Right forelimb (tissue), 1 donor: ENCODE measurements around the gene ALG12.

Experiments used
- DNase-seq: peaks from one replicate; pipeline ENCODE4 v3.0.0-alpha.2; 2018

The ALG12 gene

DNA sequence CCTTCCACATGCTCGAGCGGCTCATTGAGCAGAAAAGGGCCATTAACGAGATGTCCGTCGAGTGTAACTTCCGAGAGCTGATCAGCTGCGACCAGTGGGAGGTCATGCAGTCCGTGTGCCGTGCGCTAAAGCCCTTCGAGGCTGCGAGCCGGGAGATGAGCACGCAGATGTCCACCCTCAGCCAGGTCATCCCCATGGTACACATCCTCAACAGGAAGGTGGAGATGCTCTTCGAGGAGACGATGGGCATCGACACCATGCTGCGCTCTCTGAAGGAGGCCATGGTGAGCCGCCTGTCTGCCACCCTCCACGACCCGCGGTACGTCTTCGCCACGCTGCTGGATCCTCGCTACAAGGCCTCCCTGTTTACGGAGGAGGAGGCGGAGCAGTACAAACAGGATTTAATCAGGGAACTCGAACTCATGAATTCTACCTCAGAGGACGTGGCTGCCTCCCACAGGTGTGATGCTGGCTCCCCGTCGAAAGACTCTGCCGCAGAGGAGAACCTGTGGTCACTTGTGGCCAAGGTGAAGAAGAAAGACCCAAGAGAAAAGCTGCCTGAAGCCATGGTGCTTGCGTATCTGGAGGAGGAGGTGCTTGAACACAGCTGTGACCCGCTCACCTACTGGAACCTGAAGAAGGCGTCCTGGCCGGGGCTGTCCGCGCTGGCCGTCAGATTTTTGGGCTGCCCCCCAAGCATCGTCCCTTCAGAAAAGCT is 31.7 kb downstream of the ALG12 start:
- no peak for DNase-seq

DNA sequence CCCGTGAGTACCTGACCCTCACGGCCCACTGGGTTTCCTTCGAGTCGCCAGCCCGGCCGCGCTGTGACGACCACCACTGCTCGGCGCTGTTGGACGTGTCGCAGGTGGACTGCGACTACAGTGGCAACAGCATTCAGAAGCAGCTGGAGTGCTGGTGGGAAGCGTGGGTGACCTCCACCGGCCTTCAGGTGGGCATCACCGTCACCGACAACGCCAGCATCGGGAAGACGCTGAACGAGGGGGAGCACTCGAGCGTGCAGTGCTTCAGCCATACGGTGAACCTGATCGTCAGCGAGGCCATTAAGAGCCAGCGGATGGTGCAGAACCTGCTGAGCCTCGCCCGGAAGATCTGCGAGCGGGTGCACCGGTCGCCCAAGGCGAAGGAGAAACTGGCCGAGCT is 32.4 kb downstream of the ALG12 start:
- DNase-seq, result no peak

GRCh38 chr22:49885281-49885680 is 33.0 kb downstream of the ALG12 start:
- no peak for DNase-seq

- DNase-seq, result no peak
These were observed 33.6 kb downstream of the ALG12 start for GRCh38 chr22:49884503-49885260.

DNA sequence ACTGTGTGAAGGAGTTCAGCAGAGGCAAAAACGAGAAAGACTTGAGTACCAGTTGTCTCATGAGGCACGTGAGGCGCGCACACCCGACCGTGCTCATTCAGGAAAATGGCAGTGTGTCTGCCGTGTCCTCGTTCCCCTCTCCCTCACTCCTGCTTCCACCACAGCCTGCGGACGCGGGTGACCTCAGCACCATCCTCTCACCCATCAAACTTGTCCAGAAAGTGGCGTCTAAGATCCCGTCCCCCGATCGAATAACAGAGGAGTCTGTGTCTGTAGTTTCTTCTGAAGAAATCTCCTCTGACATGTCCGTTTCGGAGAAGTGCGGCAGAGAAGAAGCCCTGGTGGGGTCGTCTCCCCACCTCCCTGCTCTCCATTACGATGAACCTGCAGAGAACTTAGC is 34.2 kb downstream of the ALG12 start:
- no peak for DNase-seq

GRCh38 chr22:49883294-49883640 is 35.0 kb downstream of the ALG12 start:
- DNase-seq, result no peak

- DNase-seq, result no peak
These were observed 35.5 kb downstream of the ALG12 start for GRCh38 chr22:49882519-49883293.

DNA sequence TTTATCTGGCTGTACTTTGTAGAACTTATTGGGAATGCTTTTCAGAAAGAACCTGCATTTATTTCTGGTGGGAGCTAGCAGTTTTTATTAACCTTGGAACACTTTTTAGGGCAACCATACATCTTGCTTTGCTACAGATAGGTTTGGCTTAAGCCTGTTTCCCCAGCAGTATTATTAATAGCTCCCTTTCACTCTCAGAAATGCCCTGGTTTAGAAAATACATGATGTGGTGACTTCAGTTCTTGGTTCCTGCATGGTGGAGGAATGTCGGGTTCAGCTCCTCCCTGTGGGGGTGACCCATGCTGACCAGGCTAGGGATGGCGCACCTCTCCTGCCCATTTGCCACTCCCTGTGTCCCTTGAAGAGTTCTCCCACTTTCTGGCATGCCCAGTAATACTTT is 36.4 kb downstream of the ALG12 start:
- no peak for DNase-seq

GRCh38 chr22:49880281-49880680 is 38.0 kb downstream of the ALG12 start:
- no peak for DNase-seq

- DNase-seq, result no peak
These were observed 38.4 kb downstream of the ALG12 start for GRCh38 chr22:49879871-49880270.

DNA sequence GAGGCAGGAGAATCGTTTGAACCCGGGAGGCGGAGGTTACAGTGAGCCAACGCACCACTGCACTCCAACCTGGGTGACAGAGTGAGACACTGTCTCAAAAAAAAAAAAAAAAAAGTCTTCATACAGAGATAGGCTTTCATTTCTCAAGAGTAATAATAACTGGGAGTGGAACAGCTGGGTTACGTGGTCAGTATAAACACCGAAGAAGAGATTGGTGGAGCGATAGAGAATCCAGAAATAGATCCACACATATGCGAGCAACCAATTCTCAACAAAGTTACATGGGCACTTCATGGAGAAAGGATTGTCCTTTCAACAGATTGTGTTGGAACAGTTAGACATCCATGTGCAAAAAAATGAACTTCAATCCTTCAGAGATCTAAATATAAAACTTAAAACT is 40.0 kb downstream of the ALG12 start:
- DNase-seq, result no peak

DNA sequence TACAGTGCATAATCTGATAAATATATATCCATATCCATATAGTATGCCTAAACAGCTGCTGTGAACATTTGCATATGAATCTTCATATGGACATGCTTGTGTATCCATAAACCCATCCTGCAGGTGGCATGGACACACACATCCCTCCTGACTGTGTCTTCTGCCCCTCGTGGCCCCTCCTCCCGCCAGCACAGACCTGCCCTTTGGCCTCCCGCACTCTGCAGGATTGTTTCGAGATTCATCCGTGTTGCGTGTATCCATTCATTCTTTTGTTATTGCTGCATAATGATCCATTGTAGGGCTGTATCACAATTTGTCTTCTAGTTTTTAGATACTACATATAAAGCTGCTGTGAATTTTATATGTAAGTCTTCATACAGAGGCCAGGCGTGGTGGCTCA is 40.6 kb downstream of the ALG12 start:
- DNase-seq, result no peak

DNA sequence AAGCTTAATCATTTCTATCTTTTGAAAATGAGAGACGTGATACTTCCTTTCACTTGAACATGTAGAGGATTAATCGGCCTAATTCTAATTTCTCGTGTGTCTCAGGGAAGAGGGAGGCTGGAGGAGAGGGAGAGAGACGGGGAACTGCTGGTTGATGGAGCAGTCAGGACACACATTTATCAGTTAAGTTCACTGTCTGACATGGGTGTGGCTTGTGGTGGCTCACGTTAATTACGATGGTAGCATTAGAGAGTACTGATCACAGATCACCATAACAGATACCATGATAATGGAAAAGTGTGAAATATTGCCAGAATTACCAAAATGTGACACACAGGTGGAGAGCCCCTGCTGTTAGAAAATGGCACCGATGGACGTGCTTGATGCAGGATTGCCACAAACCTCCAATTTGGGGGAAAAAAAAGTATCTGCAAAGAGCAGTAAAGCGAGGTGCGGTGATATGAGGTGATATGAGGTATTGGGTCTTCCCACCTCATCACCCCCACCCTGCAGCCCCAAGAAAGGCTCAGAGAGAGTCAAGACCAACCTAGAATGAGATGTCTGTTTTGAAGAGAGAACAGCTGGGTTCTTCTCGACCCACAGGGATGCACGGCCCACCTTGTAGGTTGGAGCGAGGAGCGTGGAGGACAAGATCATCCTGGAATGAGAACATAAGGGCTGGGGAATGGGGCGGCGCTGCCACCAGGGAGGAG is 44.9 kb downstream of the ALG12 start:
- no peak for DNase-seq

DNA sequence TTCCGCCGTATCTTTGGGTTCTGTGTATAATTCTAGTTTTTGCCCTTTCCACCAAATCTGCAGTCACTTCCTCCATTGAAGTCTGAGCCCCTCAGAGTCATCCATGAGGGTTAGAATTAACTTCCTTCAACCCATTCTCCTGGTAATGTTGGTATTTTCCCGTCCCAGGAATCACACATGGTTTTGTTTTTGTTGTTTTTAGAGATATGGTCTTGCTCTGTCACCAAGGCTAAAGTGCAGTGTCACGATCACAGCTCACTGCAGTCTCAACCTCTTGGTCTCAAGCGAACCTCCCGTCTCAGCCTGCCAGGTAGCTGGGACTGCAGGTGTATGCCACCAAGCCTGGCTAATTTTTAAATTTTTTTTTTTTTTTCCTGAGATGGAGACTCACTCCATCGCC is 45.9 kb downstream of the ALG12 start:
- no peak for DNase-seq

DNA sequence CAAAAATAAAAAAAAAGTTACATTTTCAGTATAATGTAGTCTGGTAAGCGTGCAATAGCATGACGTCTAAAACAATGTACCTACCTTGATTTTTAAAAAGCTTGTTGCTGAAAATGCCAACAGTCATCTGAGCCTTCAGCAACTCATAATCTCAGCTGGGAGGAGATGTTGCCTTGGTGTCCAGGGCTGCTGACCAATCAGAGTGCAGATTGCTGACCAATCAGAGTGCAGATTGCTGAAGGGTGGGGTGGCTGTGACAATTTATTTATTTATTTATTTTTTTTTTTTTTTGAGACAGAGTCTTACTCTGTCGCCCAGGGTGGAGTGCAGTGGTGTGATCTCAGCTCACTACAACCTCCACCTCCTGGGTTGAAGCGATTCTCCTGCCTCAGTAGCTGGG is 46.8 kb downstream of the ALG12 start:
- DNase-seq, result no peak

DNA sequence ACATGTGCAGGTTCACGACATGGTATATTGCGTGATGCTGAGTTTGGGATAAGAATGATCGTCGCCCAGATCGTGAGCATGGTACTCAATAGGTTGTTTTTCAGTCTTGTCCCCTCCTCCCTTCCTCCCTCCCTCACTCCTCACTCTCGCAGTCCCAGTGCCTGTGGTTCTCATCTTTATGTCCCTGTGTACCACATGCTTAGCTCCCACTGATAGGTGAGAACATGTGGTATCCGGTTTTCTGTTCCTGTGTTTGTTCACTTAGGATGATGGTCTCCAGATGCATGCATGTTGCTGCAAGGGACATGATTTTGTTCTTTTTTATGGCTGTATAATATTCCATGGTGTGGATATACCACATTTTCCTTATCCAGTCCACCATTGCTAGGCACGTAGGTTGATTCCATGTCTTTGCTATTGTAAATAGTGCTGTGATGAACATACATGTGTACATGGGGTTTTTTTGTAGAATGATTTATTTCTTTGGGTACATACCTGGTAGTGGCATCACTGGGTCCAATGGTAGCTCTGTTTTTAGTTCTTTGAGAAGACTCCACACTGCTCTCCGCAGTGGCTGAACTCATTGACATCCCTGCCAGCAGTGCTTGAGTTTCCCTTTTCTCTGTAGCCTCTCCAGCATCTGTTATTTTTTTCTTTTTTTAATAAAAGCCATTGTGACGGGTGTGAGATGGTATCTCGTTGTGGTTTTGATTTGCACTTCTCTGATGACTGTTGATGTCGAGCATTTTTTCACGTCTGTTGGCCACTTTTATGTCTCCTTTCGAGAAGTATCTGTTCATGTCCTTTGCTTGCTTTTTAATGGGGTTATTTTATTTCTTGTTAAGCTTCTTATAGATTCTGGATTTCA is 48.2 kb downstream of the ALG12 start:
- no peak for DNase-seq

DNA sequence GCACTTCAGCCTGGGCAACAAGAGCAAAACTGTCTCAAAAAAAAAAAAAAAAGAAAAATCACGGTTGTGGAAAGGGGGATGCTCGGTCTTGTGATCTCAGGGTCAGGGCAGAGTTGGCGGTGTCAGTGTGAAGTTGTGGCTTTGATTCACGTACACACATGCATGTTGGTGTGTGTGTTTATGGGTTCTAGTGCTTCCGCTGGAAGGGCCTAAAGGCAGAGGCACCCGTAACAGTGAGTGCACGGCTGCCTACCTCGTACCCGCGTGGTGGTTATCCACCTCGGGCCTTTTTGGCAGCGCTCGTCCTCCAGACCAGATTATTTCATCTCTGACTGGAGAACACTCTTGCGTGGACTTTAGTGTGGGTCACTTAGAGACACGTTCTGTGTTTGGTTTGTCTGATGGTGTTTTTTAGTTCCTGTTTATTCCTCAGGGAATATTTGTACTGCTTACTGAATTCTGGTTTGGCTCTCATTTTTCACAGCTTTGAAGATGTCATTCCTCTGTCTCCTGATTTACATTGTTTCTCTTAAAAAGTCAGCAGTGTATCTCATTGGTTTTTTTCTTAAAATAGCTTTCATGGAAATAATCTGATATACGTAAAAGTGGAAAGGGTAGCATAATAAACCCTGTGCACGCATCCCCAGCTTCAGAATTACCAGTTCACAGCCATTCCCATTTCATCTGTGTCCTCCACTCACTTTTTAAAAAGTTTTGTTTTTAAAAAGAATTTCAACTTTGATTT is 49.0 kb downstream of the ALG12 start:
- no peak for DNase-seq

- DNase-seq, result no peak
These were observed 50.7 kb downstream of the ALG12 start for GRCh38 chr22:49867303-49868265.

- no peak for DNase-seq
These were observed 51.6 kb downstream of the ALG12 start for GRCh38 chr22:49866646-49867045.

DNA sequence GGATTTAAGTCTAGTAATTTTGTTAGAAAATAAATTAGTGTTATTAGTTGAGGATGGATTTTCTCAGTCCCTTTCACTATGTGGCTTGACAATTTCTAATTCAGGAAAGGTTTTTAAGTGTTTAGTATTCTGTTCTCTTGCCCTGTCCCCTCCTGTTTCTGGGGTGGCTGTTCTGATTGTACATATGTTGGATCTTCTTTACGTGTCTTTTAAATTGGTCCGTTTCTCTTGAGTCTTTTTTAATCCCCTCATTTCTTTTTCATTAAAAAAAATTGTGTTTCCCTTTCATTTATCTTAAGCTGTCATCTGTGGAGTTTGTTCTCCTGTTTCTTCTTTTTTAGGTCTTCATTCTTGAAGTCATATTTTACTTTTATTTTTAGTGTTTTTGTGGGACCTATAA is 52.1 kb downstream of the ALG12 start:
- DNase-seq, result no peak
